IMR-90 (cell line): ENCODE measurements around the gene DMD. TPM values are rescaled to one million over a fixed set of nuclear protein-coding genes. Genes with fewer than 3 reads are reported as not detected.

Experiments used
- ATAC-seq: fragments of 200-7000 bp; cut with Tn5 transposase; 2 replicates; pipeline ENCODE4 v1.9.1; 2020; ENCODE audit warnings: low read depth, mild to moderate bottlenecking, moderate library complexity
- BruUV-seq: library from RNA; stranded (reverse); fragments of 400-500 nt; replicated peaks from 2 replicates; lab custom pipeline; 2021; lab: Mats Ljungman, UMichigan
- CTCF ChIA-PET: fragments of 300-600 bp; formaldehyde crosslinking; extraction: SDS; loops from one replicate; lab custom pipeline; 2021; ENCODE audit warnings: antibody characterized with exemption; lab: Yijun Ruan, JAX
- POLR2A ChIA-PET: fragments of 300-600 bp; sonication (Branson Sonifier 250); formaldehyde crosslinking; loops from one replicate; lab custom pipeline; 2022; ENCODE audit warnings: antibody characterized with exemption; ENCODE audit not compliant: unreplicated experiment; lab: Charles Lee
- DNase-seq: peaks from one replicate; pipeline ENCODE4 v3.0.0; 2013
- H2AFZ ChIP-seq: replicated peaks from 2 replicates; pipeline ENCODE3; 2013; ENCODE audit warnings: low read length, mild to moderate bottlenecking; ENCODE audit not compliant: poor library complexity
- H2AK5ac ChIP-seq: 2 replicates; pipeline ENCODE4 v1.6.1; 2013; ENCODE audit warnings: low read depth, low read length, inconsistent platforms
- H2AK9ac ChIP-seq: replicated peaks from 2 replicates; pipeline ENCODE3; 2013; ENCODE audit warnings: mild to moderate bottlenecking, low read depth, low read length, moderate library complexity; ENCODE audit not compliant: poor library complexity
- H2BK120ac ChIP-seq: 2 replicates; pipeline ENCODE4 v1.6.1; 2013; ENCODE audit warnings: low read depth, low read length, inconsistent platforms
- H2BK15ac ChIP-seq: 3 replicates; pipeline ENCODE4 v1.6.1; 2013; ENCODE audit warnings: low read depth, low read length, inconsistent platforms
- H2BK20ac ChIP-seq: 2 replicates; pipeline ENCODE4 v1.6.1; 2013; ENCODE audit warnings: low read depth, mild to moderate bottlenecking, inconsistent platforms, low read length, moderate library complexity
- H2BK5ac ChIP-seq: 2 replicates; pipeline ENCODE4 v1.6.1; 2013; ENCODE audit warnings: mild to moderate bottlenecking, low read depth, low read length, inconsistent platforms; ENCODE audit not compliant: poor library complexity, severe bottlenecking
- H3K14ac ChIP-seq: replicated peaks from 2 replicates; pipeline ENCODE4 v1.6.1; 2013; ENCODE audit warnings: low read depth, low read length, inconsistent platforms
- H3K18ac ChIP-seq: 2 replicates; pipeline ENCODE4 v1.6.1; 2013; ENCODE audit warnings: low read depth, low read length, control low read depth
- H3K23ac ChIP-seq: 2 replicates; pipeline ENCODE4 v1.6.1; 2013; ENCODE audit warnings: low read depth, low read length, inconsistent platforms
- H3K27ac ChIP-seq: 2 replicates; pipeline ENCODE4 v1.5.1; 2013; ENCODE audit warnings: mild to moderate bottlenecking, control low read depth, low read length; ENCODE audit not compliant: insufficient read depth
- H3K27me3 ChIP-seq: 2 replicates; pipeline ENCODE4 v1.6.1; 2013; ENCODE audit warnings: low read length; ENCODE audit not compliant: control insufficient read depth, insufficient read depth
- H3K36me3 ChIP-seq: 2 replicates; pipeline ENCODE4 v1.6.1; 2013; ENCODE audit warnings: low read length, mixed read lengths; ENCODE audit not compliant: control insufficient read depth, insufficient read depth
- H3K4ac ChIP-seq: 2 replicates; pipeline ENCODE4 v1.6.1; 2013; ENCODE audit warnings: low read depth, low read length, inconsistent platforms
- H3K4me1 ChIP-seq: 2 replicates; pipeline ENCODE4 v1.6.1; 2013; ENCODE audit warnings: low read length, mixed read lengths; ENCODE audit not compliant: control insufficient read depth, insufficient read depth
- H3K4me2 ChIP-seq: 2 replicates; pipeline ENCODE4 v1.6.1; 2013; ENCODE audit warnings: low read depth, mild to moderate bottlenecking, control low read depth, low read length, moderate library complexity
- H3K4me3 ChIP-seq: 2 replicates; pipeline ENCODE4 v1.5.1; 2013; ENCODE audit warnings: low read depth, mild to moderate bottlenecking, control low read depth, low read length, moderate library complexity; ENCODE audit not compliant: insufficient read depth
- H3K56ac ChIP-seq: 2 replicates; pipeline ENCODE4 v1.6.1; 2013; ENCODE audit warnings: low read length, inconsistent platforms; ENCODE audit not compliant: insufficient read depth; ENCODE audit errors: extremely low read depth
- H3K79me1 ChIP-seq, 2 experiments: 2 replicates each; pipeline ENCODE4 v1.6.1; 2013; ENCODE audit warnings: low read length in 2 of 2, inconsistent platforms in 1 of 2, low read depth in 1 of 2
- H3K9ac ChIP-seq: 2 replicates; pipeline ENCODE4 v1.6.1; 2013; ENCODE audit warnings: low read depth, low read length, control low read depth
- H3K9me1 ChIP-seq: 2 replicates; pipeline ENCODE4 v1.6.1; 2013; ENCODE audit warnings: low read length, inconsistent platforms; ENCODE audit not compliant: insufficient read depth
- H3K9me3 ChIP-seq: 2 replicates; pipeline ENCODE4 v1.6.1; 2013; ENCODE audit warnings: low read length; ENCODE audit not compliant: control insufficient read depth, insufficient read depth
- H4K20me1 ChIP-seq: 2 replicates; pipeline ENCODE4 v1.6.1; 2013; ENCODE audit warnings: low read length, inconsistent platforms; ENCODE audit not compliant: insufficient read depth
- H4K5ac ChIP-seq: 2 replicates; pipeline ENCODE4 v1.6.1; 2013; ENCODE audit warnings: mild to moderate bottlenecking, low read depth, low read length, control low read depth
- H4K8ac ChIP-seq, 2 experiments: 2 replicates each; pipeline ENCODE4 v1.6.1; 2013; ENCODE audit warnings: low read depth in 2 of 2, low read length in 2 of 2, control low read depth in 1 of 2, inconsistent platforms in 1 of 2
- H4K91ac ChIP-seq: 2 replicates; pipeline ENCODE4 v1.6.1; 2013; ENCODE audit warnings: low read depth, low read length, inconsistent platforms; ENCODE audit not compliant: insufficient read depth
- WGBS, 2 experiments: methylation state at CpG; one replicate each; pipeline versions ENCODE4 v1.1.5 to v1.1.7; 2013; ENCODE audit warnings: missing lambda C conversion rate in 2 of 2; ENCODE audit not compliant: insufficient read length in 1 of 2; ENCODE audit errors: extremely low coverage in 2 of 2; 5-methylcytosine and 5-hydroxymethylcytosine counted together
- dilution Hi-C: fragments of 300-500 bp; cut with HindIII; formaldehyde crosslinking; loops from one replicate; pipeline ENCODE4 v1.14.3; 2018; ENCODE audit warnings: low sequenced_read_pairs; ENCODE audit not compliant: unreplicated experiment
- in situ Hi-C: fragments of 300-500 bp; cut with MboI; formaldehyde crosslinking; loops from 3 replicates; pipeline ENCODE4 v1.14.3; 2019; ENCODE audit warnings: low sequenced_read_pairs, inconsistent platforms, mixed read lengths
- intact Hi-C: fragments of 100-400 bp; cut with micrococcal nuclease; formaldehyde crosslinking; loops from 2 replicates; pipeline ENCODE4 v1.10.0; 2022
- polyA plus RNA-seq, 3 experiments: library from polyadenylated mRNA; depleted of rRNA; stranded (reverse); fragments of >200 nt; gene quantifications; 2 replicates each; pipeline ENCODE4 v1.2.3, GENCODE V29; 2012; ENCODE audit warnings: low replicate concordance in 1 of 3
- total RNA-seq: library from RNA; depleted of rRNA; stranded (reverse); fragments of >200 nt; gene quantifications from 2 replicates; pipeline ENCODE4 v1.2.3, GENCODE V29; 2012
- TF ChIP-seq, protein P1 (sequence below): fragments of 150-350 bp; IDR thresholded peaks from 2 replicates; pipeline ENCODE4 v1.6.1; 2016; ENCODE audit warnings: low read depth, mild to moderate bottlenecking, low read length, moderate library complexity, borderline replicate concordance

DMD gene
- total and polyA plus RNA-seq, 2 of the 4 experiments (the other 2 are of a cell fraction), result 6.6 to 11.8 TPM

DNA sequence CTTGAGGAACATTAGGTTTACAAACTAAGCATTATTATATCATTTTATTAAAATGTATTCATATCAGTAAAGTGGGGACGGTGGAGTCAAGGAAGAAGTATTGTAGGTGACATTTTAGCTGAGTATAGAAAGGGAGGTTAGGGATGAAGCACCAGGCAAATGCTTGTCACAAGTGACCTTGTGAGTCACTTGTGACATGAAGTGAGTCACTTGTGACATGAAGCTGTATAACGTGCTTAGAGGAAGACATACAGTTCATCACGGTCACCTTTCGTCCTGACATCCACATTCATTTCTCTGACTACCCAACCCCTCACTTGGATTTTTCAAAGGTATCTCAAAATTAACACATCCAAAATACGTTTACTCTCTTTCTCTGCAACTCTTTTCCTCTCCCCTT, 1034.8 kb downstream of the DMD start:
- Histone ChIP-seq H3K4ac (no peak overlapping the region), H4K5ac (no peak overlapping the region), H2BK20ac (no peak overlapping the region), H2AK9ac (no peak overlapping the region), H3K56ac (no peak overlapping the region), H3K14ac (no peak overlapping the region), H2AFZ (no peak overlapping the region), H4K8ac (no peak overlapping the region), H3K18ac (no peak overlapping the region), H2BK120ac (no peak overlapping the region), H3K4me1 (no peaks in the 10 kb centered on the region), H3K79me1 (no peaks in the 10 kb centered on the region), H3K9ac (no peak overlapping the region), H3K27me3 (no peaks in the 10 kb centered on the region), H4K20me1 (no peaks in the 10 kb centered on the region), H3K4me3 (no peak overlapping the region), H2BK15ac (no peak overlapping the region), H3K27ac (no peak overlapping the region), H2BK5ac (no peak overlapping the region), H3K9me1 (no peaks in the 10 kb centered on the region), H3K36me3 (no peaks in the 10 kb centered on the region), H3K4me2 (no peak overlapping the region), H3K23ac (no peak overlapping the region), H3K9me3 (no peaks in the 10 kb centered on the region), H2AK5ac (no peak overlapping the region), H4K91ac (no peak overlapping the region)
- dilution Hi-C loops (no loop called here), intact Hi-C loops (no loop called here), in situ Hi-C loops (no loop called here)
- CTCF ChIA-PET, result no interaction called here
- ATAC-seq, result no peak
- 80% methylated on average over 2 of the region's 5 CpGs; no CpG with 5 or more reads in 1 of the 2 experiments for WGBS, 2 experiments
- no peak for DNase-seq
- TF ChIP-seq, protein P1, sequence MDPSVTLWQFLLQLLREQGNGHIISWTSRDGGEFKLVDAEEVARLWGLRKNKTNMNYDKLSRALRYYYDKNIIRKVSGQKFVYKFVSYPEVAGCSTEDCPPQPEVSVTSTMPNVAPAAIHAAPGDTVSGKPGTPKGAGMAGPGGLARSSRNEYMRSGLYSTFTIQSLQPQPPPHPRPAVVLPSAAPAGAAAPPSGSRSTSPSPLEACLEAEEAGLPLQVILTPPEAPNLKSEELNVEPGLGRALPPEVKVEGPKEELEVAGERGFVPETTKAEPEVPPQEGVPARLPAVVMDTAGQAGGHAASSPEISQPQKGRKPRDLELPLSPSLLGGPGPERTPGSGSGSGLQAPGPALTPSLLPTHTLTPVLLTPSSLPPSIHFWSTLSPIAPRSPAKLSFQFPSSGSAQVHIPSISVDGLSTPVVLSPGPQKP, result no peak
- BruUV-seq, result no TSS peak
- POLR2A ChIA-PET, result no interaction called here
